GM19193 (cell line): Measurements from ENCODE around the gene MYO1F.

Experiments
- POLR2A ChIP-seq: IDR thresholded peaks from 4 replicates; pipeline ENCODE4 v1.6.1; 2011; ENCODE audit not compliant: insufficient read depth, insufficient read length; ENCODE audit errors: extremely low read depth

The MYO1F gene

DNA sequence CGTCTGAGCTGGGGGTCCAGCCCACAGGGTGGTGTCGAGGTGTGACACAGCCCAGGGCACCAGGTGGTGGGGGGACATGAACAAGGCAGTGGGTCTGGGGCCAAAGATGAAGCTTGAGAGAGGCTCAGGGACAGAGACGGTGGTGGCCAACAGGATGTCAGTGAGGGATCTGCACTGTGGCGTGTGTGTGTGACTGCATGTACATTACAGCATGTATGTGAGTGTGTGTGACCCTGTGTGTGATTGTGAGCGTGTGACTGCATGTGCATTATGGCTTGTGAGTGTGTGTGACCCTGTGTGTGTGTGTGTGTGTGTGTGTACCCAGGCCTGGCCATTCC lies 31.7 kb upstream of the MYO1F start:
- no peak for TF ChIP-seq POLR2A

- no peak for TF ChIP-seq POLR2A
Observed at GRCh38 chr19:8607386-8607785, 30.1 kb upstream of the MYO1F start.

DNA sequence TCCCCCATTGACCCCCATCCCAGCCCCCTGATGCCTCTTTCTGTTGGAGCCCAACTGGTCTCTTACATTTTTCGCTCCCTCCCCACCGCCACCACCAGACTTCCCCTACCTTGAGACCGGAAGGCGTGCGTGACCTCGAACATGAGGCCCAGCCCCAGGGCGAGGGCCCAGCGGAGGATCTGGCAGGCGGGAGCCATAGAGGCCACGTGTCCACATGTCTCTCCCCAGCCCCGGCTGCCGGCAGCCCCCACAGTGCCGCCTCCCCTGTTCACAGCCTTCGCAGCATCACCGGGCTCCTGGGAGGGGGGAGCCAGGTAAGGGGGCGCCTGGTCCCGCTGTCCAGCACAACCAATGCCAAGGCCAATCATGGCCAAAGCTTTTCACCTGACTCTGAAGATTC lies 28.3 kb upstream of the MYO1F start:
- TF ChIP-seq POLR2A = no peak

GRCh38 chr19:8601796-8602195 lies 24.6 kb upstream of the MYO1F start:
- no peak for TF ChIP-seq POLR2A

DNA sequence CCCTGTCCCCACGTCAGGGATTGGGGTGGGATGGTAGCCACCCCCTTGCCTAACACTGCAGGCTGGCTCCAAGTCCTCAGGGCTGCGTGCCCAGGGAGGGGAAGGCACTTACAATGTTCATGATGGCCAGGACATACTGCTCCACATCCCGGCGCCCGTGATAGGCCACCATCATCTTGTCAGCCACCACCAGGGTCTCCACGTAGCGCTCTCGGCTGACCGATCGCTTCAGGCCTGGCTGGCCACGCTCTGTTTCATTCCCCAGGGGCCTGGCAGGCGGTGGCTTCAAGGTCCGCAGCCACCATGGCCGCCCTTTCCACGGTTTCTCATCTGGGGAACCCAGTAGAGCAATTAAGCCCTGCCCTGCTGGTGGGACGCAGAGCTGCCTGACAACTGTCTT lies 23.6 kb upstream of the MYO1F start:
- no peak for TF ChIP-seq POLR2A

GRCh38 chr19:8600064-8600463 lies 22.8 kb upstream of the MYO1F start:
- TF ChIP-seq POLR2A = no peak

GRCh38 chr19:8596168-8596567 lies 18.9 kb upstream of the MYO1F start:
- TF ChIP-seq POLR2A = no peak

DNA sequence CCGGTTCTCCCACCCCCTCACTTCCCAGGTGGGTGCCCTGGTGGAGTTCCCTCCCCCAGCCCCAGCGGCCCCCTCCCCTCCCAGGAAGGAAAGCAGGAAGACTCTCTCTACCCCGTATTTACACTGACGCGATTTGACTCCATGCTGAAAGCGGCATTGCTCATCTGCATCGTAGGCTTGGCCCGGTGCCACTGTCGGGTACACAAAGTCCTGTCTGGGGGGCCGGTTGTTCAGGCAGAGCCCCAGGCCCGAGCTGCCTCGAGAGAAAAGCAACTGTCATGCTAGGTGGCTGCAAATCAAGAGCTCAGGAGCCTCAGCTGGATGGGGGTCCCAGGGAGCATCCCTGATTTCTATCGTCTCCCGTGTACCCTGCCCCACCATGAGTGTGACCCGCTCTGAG lies 18.4 kb upstream of the MYO1F start:
- TF ChIP-seq POLR2A = no peak

DNA sequence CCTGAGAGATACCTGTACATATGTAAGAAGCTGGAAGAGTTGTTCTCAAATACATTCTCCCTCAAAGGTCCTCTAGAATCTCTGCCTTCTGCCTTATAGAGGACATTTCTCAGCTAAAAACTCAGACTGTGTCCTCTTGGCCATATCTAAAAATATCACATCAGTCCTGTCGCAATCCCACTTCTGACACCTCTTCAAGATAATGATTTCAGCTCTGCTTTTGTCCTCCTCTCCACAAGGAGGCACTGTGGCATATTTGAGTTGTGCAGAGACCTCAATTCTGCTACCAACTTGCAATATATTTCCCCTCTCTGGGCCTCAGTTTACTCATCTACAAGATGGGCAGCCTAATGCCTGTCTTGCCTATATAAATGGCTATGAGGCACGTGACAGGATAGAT lies 16.7 kb upstream of the MYO1F start:
- TF ChIP-seq POLR2A = no peak

GRCh38 chr19:8592231-8593009 lies 15.2 kb upstream of the MYO1F start:
- no peak for TF ChIP-seq POLR2A

DNA sequence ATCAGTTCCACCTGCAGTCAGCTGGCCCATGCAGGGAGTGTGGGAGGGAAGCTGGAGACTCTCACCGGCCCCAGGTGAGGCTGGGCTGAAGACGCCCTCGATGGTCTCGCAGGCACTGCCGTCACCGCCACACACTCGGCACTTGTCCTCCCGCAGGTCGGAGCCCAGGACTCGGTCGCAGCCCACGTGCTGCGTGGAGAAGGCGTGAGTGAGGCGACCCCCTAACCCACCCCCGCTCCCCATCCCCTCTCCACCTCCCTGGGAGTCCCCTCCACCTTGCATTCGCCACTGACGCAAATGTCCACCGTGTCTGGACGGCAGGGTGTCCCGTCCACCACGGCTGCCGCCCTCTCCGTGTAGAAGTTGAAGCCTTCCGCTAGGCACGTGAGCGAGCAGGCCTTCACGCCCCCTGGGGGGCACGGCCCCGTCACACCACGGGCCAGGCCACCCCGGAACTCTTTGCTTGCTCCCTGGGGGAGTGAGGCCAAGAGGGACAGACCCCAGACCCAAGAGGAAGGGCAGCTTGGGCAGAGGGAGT lies 12.0 kb upstream of the MYO1F start:
- no peak for TF ChIP-seq POLR2A

DNA sequence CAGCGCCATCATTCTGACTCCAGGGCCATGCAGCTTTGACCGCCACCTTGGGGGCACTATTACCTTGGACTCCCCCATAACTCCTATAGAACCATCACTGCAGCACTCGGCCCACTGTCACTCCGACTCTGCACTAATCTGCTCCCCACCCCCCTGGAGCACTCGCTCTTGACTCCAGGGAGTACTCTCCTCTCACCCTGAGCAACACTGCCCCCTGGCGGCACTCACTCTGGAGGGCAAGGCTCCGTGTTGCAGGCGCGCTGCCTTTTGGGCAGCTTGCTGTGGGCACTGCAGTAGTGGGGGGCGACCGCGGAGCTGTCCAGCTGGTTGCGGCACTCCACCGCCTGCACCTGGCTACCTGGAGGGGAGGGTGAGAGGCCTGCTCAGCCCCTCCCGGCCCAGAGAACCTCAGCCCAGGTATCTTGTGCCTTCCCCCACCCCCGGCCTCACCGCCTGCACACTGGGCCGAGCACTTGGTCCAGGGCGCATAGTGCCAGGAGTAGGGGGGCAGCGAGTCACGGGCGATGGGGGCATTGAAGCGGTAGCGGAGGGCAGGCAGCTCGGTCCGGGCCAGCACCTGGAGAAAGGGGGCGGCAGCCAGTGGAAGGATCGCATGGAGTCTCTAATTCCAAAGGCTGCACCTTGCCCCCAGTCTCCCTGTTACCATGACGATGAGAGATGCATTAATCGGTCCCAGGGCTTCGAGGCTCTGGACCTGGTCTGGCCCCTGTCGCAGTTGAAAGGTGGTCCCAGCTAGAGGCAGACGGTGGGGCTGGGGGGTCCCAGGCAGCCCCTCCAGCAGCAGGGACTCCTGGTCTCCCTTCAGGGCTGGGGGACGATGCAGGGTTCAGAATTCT lies 8.9 kb upstream of the MYO1F start:
- TF ChIP-seq POLR2A = no peak

DNA sequence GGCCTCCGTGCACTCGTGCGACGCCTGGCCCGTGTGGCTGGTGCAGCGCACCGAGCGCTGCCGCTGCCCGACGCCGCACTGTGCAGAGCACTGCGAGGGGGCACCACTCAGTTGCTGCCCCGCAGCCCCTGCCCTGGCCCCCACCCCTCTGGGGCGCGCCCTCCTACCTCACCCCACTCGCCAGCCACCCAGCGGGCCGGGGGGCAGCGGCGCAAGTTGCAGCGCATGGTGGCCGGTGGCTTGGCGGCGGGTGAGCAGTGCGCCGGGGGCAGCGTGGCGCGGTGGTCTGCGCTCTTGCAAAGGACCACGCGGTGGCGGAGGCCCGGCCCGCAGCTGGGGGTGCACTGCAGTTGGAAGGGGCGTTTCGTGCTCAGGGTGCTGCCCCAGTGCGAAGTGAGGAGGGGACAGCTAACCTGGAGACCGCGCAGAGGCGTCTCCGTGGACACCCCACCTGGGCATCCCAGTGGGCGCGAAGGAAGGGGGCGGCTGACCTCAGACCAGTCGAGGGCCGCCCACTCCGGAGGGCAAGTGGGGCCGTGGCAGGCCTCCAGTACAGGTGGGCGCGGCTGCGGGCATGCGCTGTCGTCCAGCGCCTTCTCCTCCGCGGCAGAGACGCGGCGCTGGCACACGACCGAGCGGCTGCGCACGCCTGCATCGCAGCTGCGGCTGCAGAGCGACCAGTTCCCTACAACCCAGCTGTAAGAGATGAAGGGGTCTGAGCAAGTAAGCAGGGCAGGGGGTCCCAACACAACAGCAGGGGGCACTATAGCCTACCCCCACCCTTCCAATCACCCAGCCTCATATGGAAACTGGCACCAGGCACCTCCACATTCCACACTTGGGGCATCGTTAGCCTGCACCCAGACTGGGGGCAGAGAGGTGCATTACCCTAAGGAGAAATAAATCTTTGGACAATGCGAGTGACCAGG lies 8.0 kb upstream of the MYO1F start:
- no peak for TF ChIP-seq POLR2A

DNA sequence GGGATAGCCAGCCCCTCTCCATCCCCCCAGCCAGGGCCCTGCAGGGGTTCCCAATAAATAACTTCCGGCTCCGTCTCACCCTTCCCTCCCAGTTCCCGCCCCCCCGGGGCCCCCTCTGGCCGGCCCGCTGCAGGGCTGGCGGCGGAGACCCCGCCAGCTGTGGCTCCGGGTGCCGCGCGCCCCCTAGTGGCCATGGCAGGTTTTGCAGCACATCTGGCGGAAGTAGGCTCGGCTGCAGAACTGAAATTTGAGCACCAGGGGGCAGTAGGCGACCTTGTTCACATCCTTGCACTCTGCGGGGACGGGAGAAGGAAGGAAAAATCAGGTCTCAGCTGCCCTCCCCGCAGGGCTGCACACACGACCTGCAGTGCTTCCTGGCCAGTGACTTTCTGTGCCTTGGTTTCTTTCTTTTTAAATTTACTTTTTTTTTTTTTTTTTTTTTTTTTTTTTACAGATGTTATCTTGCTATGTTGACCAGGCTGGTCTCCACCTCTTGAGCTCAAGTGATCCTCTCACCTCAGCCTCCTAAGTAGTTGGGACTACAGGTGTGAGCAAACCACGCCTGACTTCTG lies 3.6 kb upstream of the MYO1F start:
- no peak for TF ChIP-seq POLR2A
